ENCODE results near the gene UCKL1.
A peak's percentile ranks its signal among the peaks of the same experiment; 100 is the strongest.

UCKL1 gene

DNA sequence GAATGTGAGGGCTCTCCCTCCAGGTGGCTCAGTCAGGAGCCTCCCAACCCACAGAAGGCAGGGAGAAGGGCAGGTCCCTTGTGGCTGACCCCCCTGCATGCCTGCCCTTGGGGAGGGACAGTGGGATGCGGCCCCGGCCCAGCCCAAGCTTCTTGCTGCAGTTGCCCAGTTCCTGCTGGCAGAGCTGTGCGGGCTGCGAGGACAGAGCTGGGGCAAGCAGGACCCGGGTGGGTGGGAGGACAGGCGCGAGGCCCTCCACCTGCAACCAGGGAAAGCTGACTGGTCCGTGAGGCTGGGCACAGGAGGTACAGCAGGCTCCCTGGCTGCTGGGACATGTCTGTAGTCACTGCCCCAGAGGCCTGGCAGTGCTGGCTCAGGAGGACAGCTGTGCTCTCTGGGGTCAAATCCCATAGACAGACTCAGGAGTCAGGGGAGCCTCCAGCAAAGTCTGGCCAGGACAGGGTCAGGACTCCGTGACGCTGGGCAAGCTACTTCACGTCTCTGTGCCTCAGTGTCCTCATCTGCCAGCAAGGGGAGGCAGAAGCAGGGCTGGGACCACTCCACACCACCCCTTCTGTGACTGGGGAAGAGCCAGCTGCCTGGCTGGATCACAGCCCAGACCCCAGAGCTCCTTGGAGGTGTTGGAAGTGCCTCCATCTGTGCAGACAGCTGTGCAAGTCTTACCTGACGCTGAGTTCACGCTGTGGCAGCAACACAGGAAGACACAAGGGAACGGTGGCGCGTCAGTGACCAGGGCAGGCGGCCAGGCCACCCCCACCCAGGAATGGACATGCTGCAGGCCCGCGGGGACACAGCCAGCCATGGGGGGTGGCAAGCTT, 13.0 kb downstream of the UCKL1 start:
- peak in 1 of 2 donors; percentile 67 for DNase-seq
- TF ChIP-seq, protein P1, sequence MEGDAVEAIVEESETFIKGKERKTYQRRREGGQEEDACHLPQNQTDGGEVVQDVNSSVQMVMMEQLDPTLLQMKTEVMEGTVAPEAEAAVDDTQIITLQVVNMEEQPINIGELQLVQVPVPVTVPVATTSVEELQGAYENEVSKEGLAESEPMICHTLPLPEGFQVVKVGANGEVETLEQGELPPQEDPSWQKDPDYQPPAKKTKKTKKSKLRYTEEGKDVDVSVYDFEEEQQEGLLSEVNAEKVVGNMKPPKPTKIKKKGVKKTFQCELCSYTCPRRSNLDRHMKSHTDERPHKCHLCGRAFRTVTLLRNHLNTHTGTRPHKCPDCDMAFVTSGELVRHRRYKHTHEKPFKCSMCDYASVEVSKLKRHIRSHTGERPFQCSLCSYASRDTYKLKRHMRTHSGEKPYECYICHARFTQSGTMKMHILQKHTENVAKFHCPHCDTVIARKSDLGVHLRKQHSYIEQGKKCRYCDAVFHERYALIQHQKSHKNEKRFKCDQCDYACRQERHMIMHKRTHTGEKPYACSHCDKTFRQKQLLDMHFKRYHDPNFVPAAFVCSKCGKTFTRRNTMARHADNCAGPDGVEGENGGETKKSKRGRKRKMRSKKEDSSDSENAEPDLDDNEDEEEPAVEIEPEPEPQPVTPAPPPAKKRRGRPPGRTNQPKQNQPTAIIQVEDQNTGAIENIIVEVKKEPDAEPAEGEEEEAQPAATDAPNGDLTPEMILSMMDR (IDR thresholded peaks at IDR 0.05): no peak
- Histone ChIP-seq H3K4me3 (no peak overlapping the region), H3K27me3 (no peaks in the 10 kb centered on the region), H3K4me1 (peaks cover 0 to 19% (median 6%) of the 10 kb centered on the region in 4 donors), H3K36me3 (peaks cover 37 to 75% (median 71%) of the 10 kb centered on the region in 3 donors), H3K9me3 (no peaks in the 10 kb centered on the region), H3K27ac (no peak overlapping the region)
- intact Hi-C loops (cut with DNase I; ENCODE audit: low total_unique reads): no loop called here

DNA sequence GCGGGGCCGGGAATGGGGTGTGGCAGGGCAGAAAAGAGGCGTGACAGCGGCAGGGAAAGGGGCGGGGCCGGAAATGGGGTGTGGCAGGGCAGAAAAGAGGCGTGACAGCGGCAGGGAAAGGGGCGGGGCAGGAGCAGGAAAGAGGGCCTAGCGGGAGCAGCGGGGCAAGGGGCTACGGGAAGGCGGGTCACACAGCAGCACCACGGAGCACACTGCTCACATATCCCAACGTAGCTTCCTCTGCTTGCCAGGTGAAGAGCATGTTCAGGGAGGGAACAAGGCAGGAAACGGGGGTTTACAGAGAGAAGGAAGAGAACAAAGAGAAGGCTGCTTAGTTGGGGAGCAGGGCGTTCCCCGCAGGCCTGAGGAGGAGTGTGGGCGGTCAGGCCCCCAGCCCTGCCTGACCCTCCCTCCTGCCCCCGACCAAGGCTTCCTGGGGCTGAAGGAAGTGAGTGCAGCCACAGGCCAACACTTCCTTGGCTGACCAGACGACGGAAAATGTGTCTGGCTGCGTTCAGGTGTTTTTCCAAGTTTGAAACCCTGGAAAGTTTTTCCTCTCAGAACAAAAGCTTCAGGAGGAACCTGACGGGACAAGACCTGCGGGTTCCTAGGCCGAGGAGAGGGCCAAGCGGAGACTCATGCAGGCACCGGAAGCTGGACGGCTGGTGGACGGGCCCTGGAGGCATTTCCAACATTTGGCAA, 13.8 kb downstream of the UCKL1 start:
- Histone ChIP-seq H3K27ac (no peak overlapping the region), H3K36me3 (peaks cover 37 to 83% (median 71%) of the 10 kb centered on the region in 3 donors), H3K9me3 (no peaks in the 10 kb centered on the region), H3K4me1 (peaks cover 0 to 11% (median 1%) of the 10 kb centered on the region in 4 donors), H3K4me3 (no peak overlapping the region), H3K27me3 (no peaks in the 10 kb centered on the region)
- intact Hi-C loops (cut with DNase I; ENCODE audit: low total_unique reads): no loop called here
- TF ChIP-seq, protein P1 (IDR thresholded peaks at IDR 0.05): no peak
- peak in 1 of 2 donors; percentile 66 for DNase-seq

GRCh38 chr20:63941282-63942081, 14.7 kb downstream of the UCKL1 start:
- no peak overlapping the region for H3K4me3 ChIP-seq
- H3K36me3 ChIP-seq: peaks cover 37 to 86% (median 69%) of the 10 kb centered on the region in 3 donors
- TF ChIP-seq, protein P1 (IDR thresholded peaks at IDR 0.05): no peak

DNA sequence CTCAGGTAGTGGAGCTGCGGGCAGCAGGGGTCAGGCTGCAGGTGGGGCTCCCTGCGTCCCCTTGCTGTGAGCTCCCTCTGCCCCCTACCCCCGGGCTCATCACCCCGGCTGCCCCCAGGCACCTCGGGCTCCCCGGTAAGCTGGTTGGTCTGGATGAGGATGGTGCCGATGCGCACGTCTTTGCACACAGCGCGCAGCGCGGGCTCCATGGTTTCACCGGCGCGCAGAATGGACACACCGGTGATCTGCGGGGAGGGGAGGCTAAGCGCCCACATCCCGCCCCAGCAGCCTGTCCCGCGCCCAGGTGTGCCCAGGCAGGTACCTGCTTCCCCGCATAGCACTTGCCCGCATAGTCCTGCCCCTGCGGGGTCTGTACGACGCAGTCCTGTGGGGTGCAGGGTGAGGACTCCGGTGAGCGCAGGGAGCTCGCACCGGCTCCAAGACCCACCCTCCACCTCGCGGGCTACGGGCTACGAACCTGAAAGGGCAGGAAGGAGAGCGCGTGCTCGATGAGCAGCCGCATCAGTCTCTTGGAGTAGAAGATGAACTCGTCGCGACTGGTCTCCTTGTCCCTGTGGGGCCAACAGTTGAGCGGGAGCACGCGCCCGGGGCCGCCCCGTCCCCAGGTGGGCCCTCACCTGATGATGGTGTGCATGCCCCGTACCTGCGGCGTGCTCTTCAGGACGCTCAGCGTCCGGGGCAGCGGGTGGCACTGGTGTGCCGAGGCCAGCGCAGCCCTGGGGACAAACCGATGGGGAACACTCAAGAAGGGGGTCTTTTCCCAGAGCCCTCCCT, 15.5 kb downstream of the UCKL1 start:
- Histone ChIP-seq H3K27me3 (no peaks in the 10 kb centered on the region), H3K4me3 (no peak overlapping the region), H3K4me1 (peaks cover 0 to 9% (median 0%) of the 10 kb centered on the region in 4 donors), H3K9me3 (no peaks in the 10 kb centered on the region), H3K27ac (no peak overlapping the region), H3K36me3 (peaks cover 34 to 85% (median 66%) of the 10 kb centered on the region in 3 donors)
- TF ChIP-seq, protein P1 (IDR thresholded peaks at IDR 0.05): no peak
- intact Hi-C loops (cut with DNase I; ENCODE audit: low total_unique reads): no loop called here
- peak in 1 of 2 donors; percentile 64 for DNase-seq

More at GRCh38 chr20:63941282-63942081, 14.7 kb downstream of the UCKL1 start:
- Histone ChIP-seq H3K27ac (no peak overlapping the region), H3K9me3 (no peaks in the 10 kb centered on the region), H3K27me3 (no peaks in the 10 kb centered on the region), H3K4me1 (peaks cover 0 to 9% (median 0%) of the 10 kb centered on the region in 4 donors)
- peak; percentile 64 to 77 for DNase-seq
- intact Hi-C loops (cut with DNase I; ENCODE audit: low total_unique reads): no loop called here
